Right lobe of liver (tissue), 4 donors: ENCODE measurements around the gene SV2C.

Experiments used
- POLR2A ChIP-seq: fragments of 450-650 bp; IDR thresholded peaks from one replicate; pipeline ENCODE4 v1.6.1; 2017; ENCODE audit warnings: antibody characterized with exemption, mild to moderate bottlenecking
- TF ChIP-seq, protein P1 (sequence below), 4 donors: fragments of 200-600 bp in 3 of 4; fragments of 450-650 bp in 1 of 4; IDR thresholded peaks; one replicate each; pipeline versions ENCODE4 v1.5.1 to v1.8.0; 2016 to 2022; ENCODE audit warnings: antibody characterized with exemption in 4 of 4, mild to moderate bottlenecking in 2 of 4
- donor health status: DM: no; HTN: no; CAD: no.
- donor health status: DM: no; HTN: no; CAD: no.
- donor health status: DM: no; HTN: yes; CAD: no.

DNA sequence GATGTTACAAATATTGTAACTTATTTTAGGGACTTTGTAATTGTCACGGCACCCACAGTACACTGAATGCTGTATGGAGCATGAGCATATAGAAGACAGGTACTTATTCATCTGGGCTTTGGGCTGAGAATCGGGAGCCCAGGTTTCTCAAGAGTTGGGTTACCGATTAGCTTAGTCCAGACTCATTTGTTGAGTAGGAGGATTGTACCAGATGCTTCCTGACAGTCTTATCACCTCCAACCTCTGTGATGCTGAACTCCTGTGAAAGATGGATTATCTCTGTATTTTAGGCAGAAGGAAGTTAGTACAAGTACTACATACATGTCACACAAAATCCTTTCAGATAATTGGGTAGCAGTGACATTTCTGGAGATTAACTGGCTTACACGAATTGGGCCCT, 79.2 kb downstream of the SV2C start:
- TF ChIP-seq, protein P1, sequence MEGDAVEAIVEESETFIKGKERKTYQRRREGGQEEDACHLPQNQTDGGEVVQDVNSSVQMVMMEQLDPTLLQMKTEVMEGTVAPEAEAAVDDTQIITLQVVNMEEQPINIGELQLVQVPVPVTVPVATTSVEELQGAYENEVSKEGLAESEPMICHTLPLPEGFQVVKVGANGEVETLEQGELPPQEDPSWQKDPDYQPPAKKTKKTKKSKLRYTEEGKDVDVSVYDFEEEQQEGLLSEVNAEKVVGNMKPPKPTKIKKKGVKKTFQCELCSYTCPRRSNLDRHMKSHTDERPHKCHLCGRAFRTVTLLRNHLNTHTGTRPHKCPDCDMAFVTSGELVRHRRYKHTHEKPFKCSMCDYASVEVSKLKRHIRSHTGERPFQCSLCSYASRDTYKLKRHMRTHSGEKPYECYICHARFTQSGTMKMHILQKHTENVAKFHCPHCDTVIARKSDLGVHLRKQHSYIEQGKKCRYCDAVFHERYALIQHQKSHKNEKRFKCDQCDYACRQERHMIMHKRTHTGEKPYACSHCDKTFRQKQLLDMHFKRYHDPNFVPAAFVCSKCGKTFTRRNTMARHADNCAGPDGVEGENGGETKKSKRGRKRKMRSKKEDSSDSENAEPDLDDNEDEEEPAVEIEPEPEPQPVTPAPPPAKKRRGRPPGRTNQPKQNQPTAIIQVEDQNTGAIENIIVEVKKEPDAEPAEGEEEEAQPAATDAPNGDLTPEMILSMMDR (IDR thresholded peaks at IDR 0.05), result no peak
- no peak for TF ChIP-seq POLR2A
